ENCODE data around the gene LGR4.
"Not testable (repeated sequence)": the region's sequence is repeated elsewhere in the genome, so short reads cannot be mapped to it uniquely, and the experiment has no call there.

LGR4 gene

GRCh38 chr11:27329867-27330632 lies 142.5 kb downstream of the LGR4 start:
- DNase-seq: no peak

- no peak for DNase-seq
Measured at GRCh38 chr11:27328614-27329013, 144.0 kb downstream of the LGR4 start.

GRCh38 chr11:27327064-27327463 lies 145.5 kb downstream of the LGR4 start:
- DNase-seq: not testable (repeated sequence)

- DNase-seq: not testable (repeated sequence)
Measured at GRCh38 chr11:27322196-27322595, 150.4 kb downstream of the LGR4 start.

DNA sequence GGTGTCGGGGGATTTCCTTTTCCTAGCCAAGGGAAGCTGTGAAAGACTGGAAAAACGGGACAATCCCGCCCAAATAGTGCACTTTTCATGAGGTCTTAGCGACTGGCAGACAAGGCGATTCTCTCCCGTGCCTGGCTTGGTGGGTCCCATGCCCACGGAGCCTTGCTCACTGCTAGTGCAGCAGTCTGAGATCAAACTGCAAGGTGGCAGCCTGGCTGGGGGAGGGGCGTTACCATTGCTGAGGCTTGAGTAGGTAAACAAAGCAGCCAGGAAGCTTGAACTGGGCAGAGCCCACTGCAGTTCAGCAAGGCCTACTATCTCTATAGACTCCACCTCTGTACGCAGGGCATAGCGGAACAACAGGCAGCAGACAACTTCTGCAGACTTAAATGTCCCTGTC lies 151.2 kb downstream of the LGR4 start:
- DNase-seq: not testable (repeated sequence)

GRCh38 chr11:27319072-27319471 lies 153.5 kb downstream of the LGR4 start:
- no peak for DNase-seq

GRCh38 chr11:27317751-27318150 lies 154.8 kb downstream of the LGR4 start:
- DNase-seq: no peak
